Cardiac muscle cell (in vitro differentiated cells and primary cell): Measurements from ENCODE around the gene PHTF1. TPM values are rescaled to one million over a fixed set of nuclear protein-coding genes. Genes with fewer than 3 reads are reported as not detected.
A peak's percentile ranks its signal among the peaks of the same experiment; 100 is the strongest.

Source experiments
- DNase-seq, 2 donors: peaks; one replicate each; pipeline versions ENCODE4 v3.0.0 to v3.0.0-alpha.2; 2010 to 2017; ENCODE audit warnings: low read depth in 1 of 2, low spot score in 1 of 2
- H3K27ac ChIP-seq: fragments of 200-600 bp; sonication (generic); 2 replicates; pipeline ENCODE4 v1.5.1; 2016
- H3K27me3 ChIP-seq: fragments of 200-600 bp; sonication (generic); 2 replicates; pipeline ENCODE4 v1.6.0; 2016; ENCODE audit warnings: control low read depth
- H3K36me3 ChIP-seq: fragments of 200-600 bp; sonication (generic); 2 replicates; pipeline ENCODE4 v1.5.1; 2016; ENCODE audit warnings: control low read depth
- H3K4me1 ChIP-seq: fragments of 200-600 bp; sonication (generic); 2 replicates; pipeline ENCODE4 v1.8.1; 2017; ENCODE audit warnings: low read depth, mild to moderate bottlenecking, mixed run types
- H3K4me3 ChIP-seq: fragments of 200-600 bp; sonication (generic); 2 replicates; pipeline ENCODE4 v1.5.1; 2016; ENCODE audit warnings: mild to moderate bottlenecking
- H3K9me3 ChIP-seq: fragments of 200-600 bp; sonication (generic); 2 replicates; pipeline ENCODE4 v1.5.1; 2017; ENCODE audit warnings: low read depth, mild to moderate bottlenecking, control low read depth
- polyA plus RNA-seq: library from polyadenylated mRNA; unstranded; fragments of >200 nt; fragmentation: Nextera tagmentation; extraction: Ambion mirVana; gene quantifications from 2 replicates; pipeline ENCODE4 v1.2.1, GENCODE V29; 2016
- total RNA-seq: library from RNA; depleted of rRNA; stranded (reverse); fragments of >200 nt; gene quantifications from 2 replicates; pipeline ENCODE4 v1.2.3, GENCODE V29; 2016
- TF ChIP-seq, protein P1 (sequence below): IDR thresholded peaks from 2 replicates; pipeline ENCODE4 v1.5.1; 2012; ENCODE audit warnings: low read depth, mild to moderate bottlenecking, low read length

The PHTF1 gene
- total and polyA plus RNA-seq, 2 experiments from 2014 or later, result 40.5 to 45.2 TPM

GRCh38 chr1:113751516-113751915 is 7.8 kb downstream of the PHTF1 start:
- no peak overlapping the region for H3K4me3 ChIP-seq
- H3K36me3 ChIP-seq, result peaks cover 18% of the 10 kb centered on the region
- TF ChIP-seq, protein P1, sequence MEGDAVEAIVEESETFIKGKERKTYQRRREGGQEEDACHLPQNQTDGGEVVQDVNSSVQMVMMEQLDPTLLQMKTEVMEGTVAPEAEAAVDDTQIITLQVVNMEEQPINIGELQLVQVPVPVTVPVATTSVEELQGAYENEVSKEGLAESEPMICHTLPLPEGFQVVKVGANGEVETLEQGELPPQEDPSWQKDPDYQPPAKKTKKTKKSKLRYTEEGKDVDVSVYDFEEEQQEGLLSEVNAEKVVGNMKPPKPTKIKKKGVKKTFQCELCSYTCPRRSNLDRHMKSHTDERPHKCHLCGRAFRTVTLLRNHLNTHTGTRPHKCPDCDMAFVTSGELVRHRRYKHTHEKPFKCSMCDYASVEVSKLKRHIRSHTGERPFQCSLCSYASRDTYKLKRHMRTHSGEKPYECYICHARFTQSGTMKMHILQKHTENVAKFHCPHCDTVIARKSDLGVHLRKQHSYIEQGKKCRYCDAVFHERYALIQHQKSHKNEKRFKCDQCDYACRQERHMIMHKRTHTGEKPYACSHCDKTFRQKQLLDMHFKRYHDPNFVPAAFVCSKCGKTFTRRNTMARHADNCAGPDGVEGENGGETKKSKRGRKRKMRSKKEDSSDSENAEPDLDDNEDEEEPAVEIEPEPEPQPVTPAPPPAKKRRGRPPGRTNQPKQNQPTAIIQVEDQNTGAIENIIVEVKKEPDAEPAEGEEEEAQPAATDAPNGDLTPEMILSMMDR, result no peak
- no peaks in the 10 kb centered on the region for H3K4me1 ChIP-seq
- H3K27me3 ChIP-seq, result no peaks in the 10 kb centered on the region
- no peak overlapping the region for H3K27ac ChIP-seq
- DNase-seq, result no peak
- H3K9me3 ChIP-seq, result no peaks in the 10 kb centered on the region

DNA sequence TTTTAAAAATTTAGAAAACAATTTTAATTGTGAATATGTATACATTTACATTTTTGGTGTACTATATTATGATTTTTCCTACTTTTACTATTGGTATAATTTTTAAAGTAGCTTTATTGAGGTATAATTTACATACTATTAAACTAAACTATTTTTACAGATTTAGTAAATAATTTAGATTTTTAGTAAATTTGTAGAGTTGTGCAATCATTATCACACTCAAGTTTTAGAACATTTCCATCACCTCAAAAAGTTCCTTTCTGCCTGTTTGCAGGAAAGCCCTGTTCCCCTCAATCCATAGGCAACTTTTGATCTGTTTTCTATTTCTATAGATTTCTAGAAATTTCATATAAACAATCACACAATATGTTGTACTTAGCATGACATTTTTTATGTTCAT is 8.2 kb downstream of the PHTF1 start:
- H3K27me3 ChIP-seq, result no peaks in the 10 kb centered on the region
- TF ChIP-seq, protein P1, result no peak
- H3K27ac ChIP-seq, result no peak overlapping the region
- no peaks in the 10 kb centered on the region for H3K4me1 ChIP-seq
- H3K9me3 ChIP-seq, result no peaks in the 10 kb centered on the region
- no peak overlapping the region for H3K4me3 ChIP-seq
- H3K36me3 ChIP-seq, result peaks cover 18% of the 10 kb centered on the region
- no peak for DNase-seq

DNA sequence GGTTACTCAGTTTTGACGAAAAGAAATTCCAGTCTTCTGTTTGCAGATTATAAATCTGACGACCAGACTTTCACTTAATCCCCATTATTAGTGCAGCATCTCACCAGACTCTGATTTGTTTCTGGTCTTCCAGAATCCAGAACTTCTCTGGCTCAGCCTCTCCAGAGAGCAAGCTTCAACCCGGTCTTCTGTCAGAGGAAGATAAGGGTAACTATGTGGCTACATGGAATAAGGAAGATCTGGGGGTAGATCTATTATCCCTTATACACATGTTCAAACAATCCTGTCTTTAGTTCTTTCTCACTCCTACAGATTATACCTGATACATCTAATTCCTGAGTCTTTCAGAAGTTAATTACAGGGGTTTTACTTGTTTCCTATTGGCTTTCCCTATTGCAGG is 9.9 kb downstream of the PHTF1 start:
- Histone ChIP-seq H3K27me3 (no peaks in the 10 kb centered on the region), H3K27ac (no peak overlapping the region), H3K9me3 (no peaks in the 10 kb centered on the region), H3K4me1 (no peaks in the 10 kb centered on the region), H3K4me3 (no peak overlapping the region), H3K36me3 (peaks cover 17% of the 10 kb centered on the region)
- no peak for DNase-seq
- TF ChIP-seq, protein P1, result no peak

GRCh38 chr1:113747376-113747775 is 11.9 kb downstream of the PHTF1 start:
- Histone ChIP-seq H3K27ac (no peak overlapping the region), H3K36me3 (peaks cover 10% of the 10 kb centered on the region), H3K4me3 (no peak overlapping the region), H3K27me3 (no peaks in the 10 kb centered on the region), H3K9me3 (no peaks in the 10 kb centered on the region), H3K4me1 (no peaks in the 10 kb centered on the region)
- DNase-seq, result peak in 1 of 2 donors; percentile 55
- TF ChIP-seq, protein P1, result no peak

DNA sequence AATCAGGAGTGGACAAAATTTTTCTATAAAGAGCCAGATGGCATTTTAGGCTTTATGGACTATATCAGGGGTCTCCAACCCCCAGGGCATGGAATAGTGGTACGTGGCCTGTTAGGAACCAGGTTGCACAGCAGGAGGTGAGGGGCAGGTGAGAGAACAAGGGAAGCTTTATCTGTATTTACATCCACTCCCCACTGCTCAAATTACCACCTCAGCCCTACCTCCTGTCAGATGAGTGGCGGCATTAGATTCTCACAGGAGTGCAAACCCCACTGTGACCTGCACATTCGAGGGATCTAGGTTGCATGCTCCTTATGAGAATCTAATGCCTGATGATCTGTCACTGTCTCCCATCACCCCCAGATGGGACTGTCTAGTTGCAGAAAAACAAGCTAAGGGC is 13.9 kb downstream of the PHTF1 start:
- no peak for DNase-seq
- Histone ChIP-seq H3K4me3 (no peak overlapping the region), H3K36me3 (peaks cover 7% of the 10 kb centered on the region)

More for the DNA sequence above, 13.9 kb downstream of the PHTF1 start:
- Histone ChIP-seq H3K9me3 (no peaks in the 10 kb centered on the region), H3K27me3 (no peaks in the 10 kb centered on the region), H3K4me1 (no peaks in the 10 kb centered on the region), H3K27ac (no peak overlapping the region)
- TF ChIP-seq, protein P1, result no peak
